ENCODE results near the gene SPATA31E1.

- no peak for TF ChIP-seq POLR2A (IDR thresholded peaks at IDR 0.05; ENCODE audit: low read length)
- TF ChIP-seq GATA1 (IDR thresholded peaks at IDR 0.05; ENCODE audit: low read depth, low read length), result no peak
Measured at GRCh38 chr9:87886933-87887505, 4.3 kb downstream of the SPATA31E1 start.

All from erythroblast (primary cell).